CD1c-positive myeloid dendritic cell (primary cell): Measurements from ENCODE around the gene IGFBPL1.
"Not testable (repeated sequence)": the region's sequence is repeated elsewhere in the genome, so short reads cannot be mapped to it uniquely, and the experiment has no call there.

Experiments
- DNase-seq: peaks from one replicate; pipeline ENCODE4 v3.0.0-alpha.2; 2016; ENCODE audit errors: extremely low spot score

The IGFBPL1 gene

GRCh38 chr9:38423973-38424843 lies at the start of gene IGFBPL1:
IGFBPL1 (minus strand) TSS chr9:38424454; CDS start chr9:38424424, 30 bp downstream.
- DNase-seq, result no peak

- not testable (repeated sequence) for DNase-seq
These were observed 48.5 kb upstream of the IGFBPL1 start for GRCh38 chr9:38472583-38473249.

- no peak for DNase-seq
These were observed 43.1 kb upstream of the IGFBPL1 start for GRCh38 chr9:38467404-38467803.

- no peak for DNase-seq
These were observed 29.6 kb upstream of the IGFBPL1 start for GRCh38 chr9:38453835-38454234.

DNA sequence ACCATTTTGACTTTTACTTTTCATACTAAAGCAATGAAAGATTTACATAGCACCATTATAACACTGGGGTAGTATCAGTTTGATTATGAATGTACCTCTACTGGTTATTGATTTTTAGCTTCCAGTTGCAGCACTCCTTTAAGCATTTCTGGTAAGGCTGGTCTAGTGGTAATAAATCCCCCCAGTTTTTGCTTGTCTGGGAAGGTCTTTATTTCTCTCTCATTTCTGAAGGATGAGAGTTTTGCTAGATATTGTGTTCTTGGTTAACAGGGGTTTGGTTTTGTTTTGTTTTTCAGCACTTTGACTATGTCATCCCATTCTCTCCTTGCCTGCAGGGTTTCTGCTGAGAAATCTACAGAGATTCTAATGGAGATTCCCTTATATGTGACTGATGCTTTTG lies 26.9 kb upstream of the IGFBPL1 start:
- no peak for DNase-seq

DNA sequence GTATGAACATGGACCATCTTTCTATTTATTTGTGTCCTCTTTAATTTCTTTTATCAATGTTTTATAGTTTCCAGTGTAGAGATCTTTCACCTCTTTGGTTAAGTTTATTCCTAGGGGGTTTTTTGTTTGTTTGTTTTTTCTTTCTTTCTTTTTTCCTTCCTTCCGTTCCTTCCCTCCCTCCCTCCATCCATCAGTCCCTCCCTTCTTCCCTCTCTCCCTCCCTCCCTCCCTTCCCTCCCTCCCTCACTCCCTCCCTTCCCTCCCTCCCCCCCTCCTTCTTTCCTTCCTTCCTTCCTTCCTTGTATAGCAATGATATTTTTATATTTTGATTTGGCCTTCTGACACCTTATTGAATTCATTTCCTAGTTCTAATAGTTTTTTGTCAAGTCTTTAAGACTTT lies 23.4 kb upstream of the IGFBPL1 start:
- no peak for DNase-seq

DNA sequence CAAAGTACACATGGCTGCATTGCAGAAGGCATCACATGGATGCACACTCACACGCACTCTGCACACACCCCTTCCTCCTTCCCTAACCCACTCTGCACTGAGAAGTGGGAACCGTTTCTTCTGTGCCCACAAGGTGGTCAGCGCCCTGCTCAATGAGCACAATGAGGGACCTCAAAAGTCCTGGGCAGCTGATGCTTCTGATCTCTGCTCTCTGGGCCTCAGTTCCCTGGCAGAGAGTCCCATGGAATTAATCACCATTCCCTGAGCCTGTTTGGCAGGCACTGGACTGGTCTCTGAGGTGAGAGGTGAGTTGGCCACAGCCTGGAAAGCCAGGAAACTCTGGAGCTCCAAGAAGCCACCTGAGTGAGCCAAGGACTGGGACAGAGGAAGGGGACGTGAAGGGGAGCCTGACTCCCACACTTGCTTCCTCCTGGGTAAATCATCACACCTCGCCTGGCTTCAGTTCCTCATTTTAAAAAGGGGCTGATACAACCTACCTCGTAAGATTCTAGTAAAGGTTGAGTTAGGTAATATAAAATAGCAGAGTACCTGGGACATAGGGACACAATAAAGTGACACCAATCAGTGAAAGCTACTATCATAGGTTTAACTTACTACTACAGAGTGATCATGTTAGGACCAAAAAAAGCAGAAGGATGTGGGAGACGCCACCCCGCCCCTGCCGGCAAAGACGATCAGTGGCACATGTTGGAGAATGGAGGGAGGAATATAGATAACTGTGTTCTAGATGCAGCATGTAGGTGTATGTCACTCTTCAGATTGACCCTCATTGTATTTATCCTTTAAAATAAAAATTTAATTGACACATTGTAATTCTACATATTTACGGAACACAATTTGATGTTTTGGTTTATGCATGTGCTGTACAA lies 21.1 kb upstream of the IGFBPL1 start:
- DNase-seq, result peak; percentile 5

GRCh38 chr9:38443597-38443996 lies 19.3 kb upstream of the IGFBPL1 start:
- DNase-seq, result no peak

DNA sequence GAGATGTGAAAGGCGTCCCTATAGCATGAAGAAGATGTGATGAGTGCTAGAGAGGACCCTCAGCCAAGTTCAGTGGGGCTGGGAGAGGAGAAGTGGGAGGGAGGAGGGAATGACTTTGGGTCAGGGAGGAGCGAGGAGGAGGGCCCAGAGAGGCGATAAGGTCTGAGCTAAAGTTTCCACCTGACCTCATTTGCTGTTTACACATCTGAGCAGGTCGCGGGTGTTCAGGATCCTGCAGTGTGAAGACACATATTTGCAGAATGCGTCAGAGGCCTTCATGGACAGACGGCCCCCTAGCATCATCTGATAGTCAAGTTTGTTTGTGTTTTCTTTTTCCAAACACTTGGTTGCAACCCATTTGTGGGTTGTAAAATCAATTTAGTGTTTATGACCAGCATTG lies 18.9 kb upstream of the IGFBPL1 start:
- no peak for DNase-seq

DNA sequence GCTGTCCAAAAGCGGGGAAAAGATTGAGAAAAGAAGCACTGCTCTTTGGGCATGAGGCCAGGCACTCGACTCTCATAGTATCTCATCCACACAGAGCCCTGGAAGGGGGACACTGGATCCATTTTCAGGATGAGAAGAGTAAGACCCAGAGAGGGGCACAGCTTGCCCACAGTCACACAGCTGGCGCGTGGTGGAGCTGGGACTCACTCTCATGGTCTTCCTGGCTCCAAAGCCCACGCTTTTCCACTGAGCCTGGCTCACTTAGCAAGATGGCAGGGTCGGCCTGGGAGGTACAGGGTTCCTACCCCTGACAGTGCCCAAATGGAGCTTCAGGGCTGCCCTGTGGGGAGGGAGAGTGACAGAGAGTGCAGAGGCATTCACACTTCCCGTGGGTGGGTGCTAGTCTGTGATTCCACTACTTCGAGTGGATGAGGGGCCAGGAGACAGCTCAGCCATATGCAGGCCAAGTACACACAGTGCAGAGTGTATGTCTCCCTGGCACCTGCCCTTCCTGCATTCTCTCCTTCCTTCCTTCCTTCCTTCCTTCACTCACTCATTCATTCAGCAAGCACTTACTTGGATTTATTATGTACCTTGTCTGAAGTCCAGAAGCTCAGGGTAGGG lies 18.3 kb upstream of the IGFBPL1 start:
- DNase-seq, result no peak

DNA sequence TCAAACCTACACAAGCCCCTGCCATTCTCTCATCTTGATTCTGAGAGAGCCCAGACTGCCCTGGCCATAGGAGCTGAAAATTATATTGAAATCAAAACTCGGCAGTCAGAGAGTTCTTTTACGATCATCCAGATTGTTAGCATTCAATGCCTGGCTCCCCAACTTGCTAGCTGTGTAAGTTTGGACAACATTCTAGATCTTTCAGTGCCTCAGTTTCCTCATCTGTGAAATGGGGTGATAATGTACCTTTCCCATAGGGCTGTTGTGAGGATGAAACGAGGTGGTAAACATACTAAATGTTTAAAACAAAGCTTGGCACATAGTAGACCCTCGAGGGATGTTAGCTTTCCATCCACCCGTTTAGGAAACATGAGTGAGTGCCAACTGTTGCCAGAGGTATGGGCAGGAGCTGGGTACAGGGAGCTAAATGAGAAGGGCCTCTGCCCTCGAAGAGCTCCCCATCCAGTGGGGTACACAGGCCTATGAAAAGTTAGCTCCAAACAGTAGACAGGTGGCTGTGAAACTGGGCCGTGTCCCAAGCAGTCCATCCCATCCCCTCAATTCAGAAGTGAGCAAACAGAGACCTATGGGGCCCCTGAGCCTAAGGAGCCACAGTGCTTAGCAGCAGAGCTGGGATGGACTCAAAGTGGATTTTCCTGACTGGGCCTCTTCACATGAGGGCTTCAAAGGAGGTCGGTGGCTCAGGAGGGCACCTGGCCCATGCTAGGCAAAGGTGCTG lies 17.3 kb upstream of the IGFBPL1 start:
- DNase-seq, result no peak

- DNase-seq, result peak; percentile 40
These were observed 16.3 kb upstream of the IGFBPL1 start for GRCh38 chr9:38440516-38440915.

- no peak for DNase-seq
These were observed 15.7 kb upstream of the IGFBPL1 start for GRCh38 chr9:38439916-38440301.

DNA sequence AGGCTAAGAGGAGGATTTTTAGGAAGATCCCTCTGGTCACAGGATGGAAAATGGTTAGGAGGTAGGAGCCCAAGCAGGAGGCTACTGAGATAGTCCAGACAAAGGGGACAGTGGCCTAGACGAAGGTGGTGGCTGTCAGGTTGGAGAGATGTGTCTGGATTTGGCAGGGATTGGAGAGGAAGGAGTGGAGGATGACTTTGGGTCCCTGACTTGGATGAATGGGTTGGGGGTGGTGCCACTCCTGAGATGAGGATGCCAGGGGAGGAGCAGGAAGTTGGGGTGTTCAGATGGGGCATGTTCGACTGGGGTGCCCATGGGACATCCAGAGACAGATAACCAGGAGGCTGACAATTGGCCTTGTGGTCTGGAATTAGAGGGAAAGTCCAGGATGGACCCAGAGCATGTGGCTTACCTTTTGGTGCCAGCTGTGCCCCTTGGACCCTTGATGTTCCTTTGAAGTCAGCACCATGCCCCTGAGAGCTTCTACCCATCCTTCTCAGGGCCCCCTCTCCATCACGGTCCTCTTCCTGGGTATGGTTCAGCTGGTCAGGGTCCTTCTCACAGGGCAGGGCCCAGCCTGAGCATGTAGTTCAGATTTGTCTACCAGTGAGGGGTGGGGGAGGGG lies 15.1 kb upstream of the IGFBPL1 start:
- no peak for DNase-seq

DNA sequence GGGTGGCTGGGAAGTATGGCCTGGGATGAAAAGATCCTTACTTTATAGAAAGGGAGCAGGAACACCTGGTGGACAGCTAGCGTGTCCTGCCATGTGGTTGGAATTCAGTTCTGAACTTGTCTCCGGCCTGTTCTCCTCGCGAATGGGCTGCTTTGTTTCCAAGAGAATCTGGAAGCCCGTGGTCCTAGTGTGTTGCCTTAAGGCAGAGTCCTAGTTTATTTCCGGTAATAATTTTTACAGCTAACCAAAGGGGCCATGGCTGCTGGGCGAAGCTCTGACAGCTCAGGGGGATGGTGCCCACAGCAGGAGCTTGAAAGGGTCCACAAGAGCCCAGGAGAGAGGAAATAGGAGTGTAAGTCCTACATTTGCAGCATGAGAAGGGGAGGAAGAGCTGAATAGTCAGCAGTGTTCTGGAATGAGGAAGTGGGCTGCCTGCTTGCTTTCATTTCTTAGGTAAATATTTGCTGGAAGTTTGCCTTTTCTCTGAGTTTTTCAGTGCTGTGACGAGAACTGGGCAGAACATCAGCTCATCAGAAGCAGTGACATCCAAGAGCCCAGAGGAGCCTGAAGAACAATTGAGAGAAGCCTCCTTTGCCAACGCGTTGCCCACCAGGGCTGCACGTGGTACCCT lies 13.1 kb upstream of the IGFBPL1 start:
- no peak for DNase-seq

DNA sequence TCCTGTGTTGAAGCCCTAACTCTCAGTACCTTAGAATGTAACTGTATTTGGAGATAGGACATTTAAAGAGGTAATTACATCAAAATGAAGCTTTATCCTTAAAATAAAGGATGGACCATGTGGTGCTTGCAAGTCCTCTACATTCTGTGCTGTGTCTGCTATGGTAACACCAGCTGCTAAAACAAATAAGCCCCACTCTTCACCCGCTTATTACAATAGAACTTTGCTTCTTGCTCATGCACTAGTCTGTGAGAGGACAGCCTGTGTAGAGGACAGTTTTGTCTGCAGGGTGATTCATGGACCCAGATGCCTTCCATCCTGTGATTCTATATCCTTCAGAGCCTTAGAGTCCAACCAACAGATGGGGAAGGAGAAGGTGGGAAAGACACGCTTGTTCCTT lies 12.5 kb upstream of the IGFBPL1 start:
- DNase-seq, result no peak

GRCh38 chr9:38435521-38435920 lies 11.3 kb upstream of the IGFBPL1 start:
- DNase-seq, result no peak

- no peak for DNase-seq
These were observed 10.6 kb upstream of the IGFBPL1 start for GRCh38 chr9:38434853-38435252.

DNA sequence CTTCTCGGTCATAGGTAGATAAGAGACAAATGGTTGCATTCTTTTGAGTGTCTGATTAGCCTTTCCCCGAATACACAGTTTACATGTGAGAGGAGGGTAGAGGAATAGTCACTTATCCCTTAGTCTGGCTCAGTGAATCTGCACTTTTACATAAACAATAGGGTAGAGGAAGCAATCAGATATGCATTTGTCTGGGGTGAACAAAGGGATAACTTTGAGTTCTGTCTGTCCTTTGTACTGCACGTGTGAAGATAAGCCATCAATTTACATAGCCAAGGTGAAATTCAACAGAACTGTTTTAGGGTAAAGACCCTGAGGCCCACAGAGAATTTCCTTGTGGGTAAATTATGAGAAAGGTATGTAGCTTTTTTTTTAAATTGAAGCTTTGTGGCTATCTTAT lies 10.1 kb upstream of the IGFBPL1 start:
- DNase-seq, result no peak

DNA sequence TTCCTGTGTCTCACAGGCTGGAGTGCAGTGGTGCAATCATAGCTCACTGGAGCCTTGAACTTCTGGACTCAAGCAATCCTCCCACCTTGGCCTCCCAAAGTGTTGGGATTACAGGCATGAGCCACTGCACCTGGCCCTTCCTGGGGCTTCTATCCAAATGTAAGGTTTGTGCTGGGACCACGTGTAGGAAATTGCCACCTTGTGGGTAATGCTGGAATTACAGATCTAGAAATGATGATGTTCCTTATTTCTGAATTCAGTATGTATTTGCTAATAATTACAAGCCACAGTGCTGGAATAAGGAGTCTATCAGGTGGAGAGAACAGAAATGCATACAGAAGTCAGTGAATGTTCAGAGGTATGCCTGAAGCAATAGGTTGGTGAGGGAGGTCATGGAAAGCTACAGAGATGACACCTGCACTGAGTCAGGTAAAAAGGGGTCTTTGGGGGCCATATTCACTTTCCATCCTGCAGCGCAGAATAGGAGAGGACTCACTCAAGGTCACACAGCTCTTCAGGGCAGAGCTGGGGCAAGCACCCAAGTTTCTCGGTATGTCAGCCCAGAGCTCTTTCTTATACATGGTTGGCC lies 8.8 kb upstream of the IGFBPL1 start:
- DNase-seq, result peak; percentile 53
